Skeletal muscle satellite cell (primary cell): ENCODE measurements around the gene PTPRC.

Experiments
- H3K27me3 ChIP-seq: 2 replicates; pipeline ENCODE4 v1.7.0; 2013; ENCODE audit warnings: low read length; ENCODE audit not compliant: control insufficient read depth, insufficient read depth
- H3K36me3 ChIP-seq: 2 replicates; pipeline ENCODE4 v1.7.0; 2013; ENCODE audit warnings: mild to moderate bottlenecking, control low read depth, low read length; ENCODE audit not compliant: insufficient read depth
- H3K4me1 ChIP-seq: 2 replicates; pipeline ENCODE4 v1.7.0; 2013; ENCODE audit warnings: low read length; ENCODE audit not compliant: control insufficient read depth, insufficient read depth
- H3K4me2 ChIP-seq: 2 replicates; pipeline ENCODE4 v1.7.0; 2013; ENCODE audit warnings: mild to moderate bottlenecking, low read length
- H3K4me3 ChIP-seq: 2 replicates; pipeline ENCODE4 v1.7.0; 2013; ENCODE audit warnings: low read length
- H3K9ac ChIP-seq: 2 replicates; pipeline ENCODE4 v1.7.0; 2013; ENCODE audit warnings: mild to moderate bottlenecking, low read depth, low read length, moderate library complexity
- H3K9me3 ChIP-seq: replicated peaks from 2 replicates; pipeline ENCODE4 v1.7.0; 2013; ENCODE audit warnings: mild to moderate bottlenecking, control low read depth, low read length

The PTPRC gene

DNA sequence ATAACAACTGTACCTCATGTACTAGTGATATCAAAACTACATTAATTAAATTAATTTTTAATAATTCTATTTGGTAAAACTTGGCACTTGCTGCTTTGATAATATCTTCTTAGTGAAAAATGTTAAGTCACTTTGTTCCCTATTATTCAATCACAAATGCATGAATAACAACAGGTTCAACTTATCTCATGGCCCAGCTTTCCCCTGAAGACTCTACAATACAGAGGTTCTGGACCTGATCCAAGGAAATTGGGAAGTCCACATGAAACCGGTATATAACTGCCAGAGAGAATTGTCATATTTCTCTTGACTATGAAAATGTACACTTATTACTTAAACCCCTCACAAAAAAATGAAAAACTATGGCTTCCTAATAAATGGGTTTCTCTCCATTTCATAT lies 33.9 kb upstream of the PTPRC start:
- Histone ChIP-seq H3K36me3 (no peaks in the 10 kb centered on the region), H3K4me3 (no peak overlapping the region), H3K4me2 (no peak overlapping the region), H3K9ac (no peak overlapping the region), H3K9me3 (no peaks in the 10 kb centered on the region), H3K27me3 (no peaks in the 10 kb centered on the region), H3K4me1 (no peaks in the 10 kb centered on the region)

DNA sequence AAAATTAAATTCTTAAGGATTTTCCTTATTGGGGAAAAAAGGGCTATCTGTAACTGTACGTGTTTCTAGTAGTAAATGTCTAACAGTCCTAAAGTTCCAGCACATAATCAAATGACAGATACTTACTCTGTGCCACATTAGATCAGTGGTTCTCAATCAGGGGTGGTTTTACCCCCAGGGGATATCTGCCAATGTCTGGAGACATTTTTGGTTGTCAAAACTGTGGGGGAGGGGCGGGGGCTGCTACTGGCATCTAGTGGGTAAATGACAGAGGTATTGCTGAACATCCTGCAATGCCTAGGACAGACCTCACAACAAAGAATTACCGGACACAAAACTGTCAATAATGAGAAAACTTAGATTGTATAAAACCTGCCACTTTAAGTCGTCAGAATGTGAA lies 33.4 kb upstream of the PTPRC start:
- Histone ChIP-seq H3K9ac (no peak overlapping the region), H3K4me2 (no peak overlapping the region), H3K9me3 (no peaks in the 10 kb centered on the region), H3K36me3 (no peaks in the 10 kb centered on the region), H3K4me1 (no peaks in the 10 kb centered on the region), H3K27me3 (no peaks in the 10 kb centered on the region), H3K4me3 (no peak overlapping the region)

DNA sequence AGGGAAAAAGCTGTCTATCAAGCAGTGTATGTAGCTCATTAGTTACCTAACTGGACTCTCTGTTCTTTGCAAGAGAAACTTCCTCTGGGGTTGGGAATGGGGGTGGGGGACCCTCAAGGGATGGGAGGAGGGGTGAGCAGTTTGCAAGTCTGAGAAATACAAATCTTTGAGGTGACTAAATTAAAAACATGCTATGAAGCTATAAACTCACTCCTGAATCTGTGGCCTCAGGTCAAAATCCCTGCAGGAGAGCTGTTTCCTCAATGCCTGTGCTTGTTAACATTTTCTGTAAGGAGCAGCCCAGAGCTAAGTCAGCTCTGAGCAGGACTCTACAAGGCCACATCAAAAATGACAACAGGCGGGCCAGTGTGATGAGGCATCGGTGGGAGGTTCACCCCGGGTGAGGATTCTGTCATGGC lies 32.8 kb upstream of the PTPRC start:
- H3K9me3 ChIP-seq, result no peaks in the 10 kb centered on the region
- no peak overlapping the region for H3K4me3 ChIP-seq
- H3K4me2 ChIP-seq, result no peak overlapping the region
- no peaks in the 10 kb centered on the region for H3K27me3 ChIP-seq
- no peak overlapping the region for H3K9ac ChIP-seq
- H3K4me1 ChIP-seq, result no peaks in the 10 kb centered on the region
- H3K36me3 ChIP-seq, result no peaks in the 10 kb centered on the region

DNA sequence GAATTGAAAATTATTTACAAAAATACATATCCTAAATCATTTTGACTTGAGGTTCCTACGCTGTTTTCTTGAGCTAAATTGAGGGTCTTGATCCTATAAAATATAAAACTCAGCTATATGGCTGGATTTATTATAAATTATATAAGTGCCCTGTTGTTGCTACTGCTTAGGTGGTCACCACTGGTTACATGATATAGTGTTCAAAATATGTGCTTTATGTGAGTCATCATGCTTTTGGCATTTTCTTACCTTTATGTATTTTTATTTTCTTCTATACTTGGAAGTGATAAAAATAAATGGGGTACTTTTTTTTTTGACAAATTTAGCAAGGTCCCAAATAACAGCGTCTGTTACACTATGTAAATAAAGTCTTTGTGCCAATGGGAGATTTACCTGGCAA lies 31.1 kb upstream of the PTPRC start:
- no peaks in the 10 kb centered on the region for H3K9me3 ChIP-seq
- H3K4me2 ChIP-seq, result no peak overlapping the region
- no peaks in the 10 kb centered on the region for H3K4me1 ChIP-seq
- H3K27me3 ChIP-seq, result no peaks in the 10 kb centered on the region
- H3K36me3 ChIP-seq, result no peaks in the 10 kb centered on the region
- H3K9ac ChIP-seq, result no peak overlapping the region
- H3K4me3 ChIP-seq, result no peak overlapping the region

DNA sequence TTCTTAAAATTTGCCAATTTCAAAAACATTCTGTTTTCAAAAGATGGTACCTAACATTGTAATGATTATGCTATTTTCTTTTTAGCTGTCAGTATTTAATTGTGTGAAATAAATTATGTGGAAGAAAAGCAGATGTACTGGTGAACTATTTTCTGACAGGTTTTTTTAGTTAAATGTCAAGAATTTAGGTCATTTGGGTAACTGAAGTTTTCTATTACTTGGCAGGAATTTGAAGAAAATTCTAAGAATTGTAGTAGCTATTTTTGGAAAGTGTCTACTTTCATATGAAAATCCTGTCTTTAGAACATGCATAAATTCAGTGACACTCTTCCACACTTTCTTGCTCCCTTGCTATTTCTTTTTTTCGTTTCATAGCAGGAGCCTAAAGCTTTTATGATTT lies 28.5 kb upstream of the PTPRC start:
- H3K4me3 ChIP-seq, result no peak overlapping the region

DNA sequence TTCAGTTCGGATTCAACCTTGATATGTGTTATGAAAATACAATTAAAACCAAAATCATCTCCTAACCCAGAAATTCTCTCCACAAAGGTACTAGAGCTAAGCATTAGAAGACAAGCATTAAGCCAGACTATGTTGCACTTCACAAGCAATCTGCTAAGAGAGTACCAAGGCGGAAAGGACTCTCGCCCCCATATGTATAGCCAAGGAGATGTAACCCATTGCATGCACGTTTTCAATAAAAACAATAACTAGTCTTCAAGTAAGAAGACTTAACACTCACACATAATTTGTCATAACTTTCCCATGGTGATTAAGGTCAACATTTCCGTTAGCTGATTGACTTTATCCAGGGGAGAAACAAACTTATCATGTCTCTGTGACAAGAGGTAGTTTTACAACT lies 27.6 kb upstream of the PTPRC start:
- H3K4me1 ChIP-seq, result no peaks in the 10 kb centered on the region
- H3K4me3 ChIP-seq, result no peak overlapping the region
- H3K9ac ChIP-seq, result no peak overlapping the region
- no peaks in the 10 kb centered on the region for H3K9me3 ChIP-seq
- H3K27me3 ChIP-seq, result no peaks in the 10 kb centered on the region
- H3K4me2 ChIP-seq, result no peak overlapping the region
- H3K36me3 ChIP-seq, result no peaks in the 10 kb centered on the region

More for the DNA sequence above, 28.5 kb upstream of the PTPRC start:
- no peaks in the 10 kb centered on the region for H3K9me3 ChIP-seq
- H3K4me1 ChIP-seq, result no peaks in the 10 kb centered on the region
- no peak overlapping the region for H3K9ac ChIP-seq
- H3K27me3 ChIP-seq, result no peaks in the 10 kb centered on the region
- H3K4me2 ChIP-seq, result no peak overlapping the region
- H3K36me3 ChIP-seq, result no peaks in the 10 kb centered on the region

DNA sequence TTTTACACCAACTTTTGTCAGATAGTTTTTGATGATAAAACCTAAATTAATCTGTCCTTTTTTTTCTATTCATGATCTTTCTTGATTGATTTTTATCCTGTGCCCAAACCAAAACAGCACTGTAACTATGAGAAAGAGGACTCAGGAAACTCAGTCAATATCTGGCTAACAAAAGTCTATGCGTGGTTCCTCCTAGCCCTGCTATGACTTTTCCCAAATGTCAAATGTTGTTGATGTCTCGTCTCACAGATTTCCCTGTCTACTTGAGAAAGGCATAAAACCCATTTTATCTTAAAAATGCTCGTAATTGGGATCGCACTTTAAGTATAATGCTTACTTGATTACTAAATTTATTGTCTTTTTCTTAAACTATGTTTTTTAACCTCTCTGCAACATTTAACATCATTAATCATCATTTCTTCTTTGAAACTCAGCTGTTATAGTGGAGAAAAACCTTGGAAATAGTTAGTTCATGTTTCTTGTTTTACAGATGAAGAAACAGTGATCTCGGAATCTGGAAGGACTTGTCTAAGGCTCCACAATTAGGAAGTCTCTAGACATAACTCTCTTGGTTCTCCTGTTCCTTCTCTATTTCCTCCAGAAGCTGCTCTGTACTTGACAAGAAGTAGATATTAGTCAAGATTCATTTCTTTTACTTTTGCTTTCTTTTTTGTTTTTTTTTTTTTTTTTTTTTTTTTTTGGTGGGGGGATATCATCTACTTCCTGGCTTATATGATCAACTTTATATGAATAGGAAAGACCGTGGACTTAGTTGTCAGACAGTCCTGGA lies 26.2 kb upstream of the PTPRC start:
- Histone ChIP-seq H3K4me2 (no peak overlapping the region), H3K36me3 (no peaks in the 10 kb centered on the region), H3K4me3 (no peak overlapping the region), H3K9me3 (no peaks in the 10 kb centered on the region), H3K9ac (no peak overlapping the region), H3K27me3 (no peaks in the 10 kb centered on the region), H3K4me1 (no peaks in the 10 kb centered on the region)

DNA sequence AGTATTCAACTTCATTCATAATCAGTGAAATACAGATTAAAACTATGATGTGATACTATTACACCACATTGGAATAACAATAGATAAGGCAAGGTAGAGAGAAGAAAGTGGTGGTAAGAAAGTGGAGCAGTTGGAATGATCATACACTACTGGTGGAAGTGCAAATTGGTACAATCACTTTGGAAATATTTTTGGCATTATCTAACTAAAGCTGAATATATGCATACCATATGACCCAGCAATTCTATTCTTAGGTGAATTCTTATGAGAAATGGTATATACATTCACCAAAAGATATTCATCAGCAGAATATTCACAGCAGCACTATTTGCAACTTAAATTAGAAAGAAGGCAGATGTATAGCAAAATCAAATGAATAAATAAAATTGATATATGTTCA lies 21.4 kb upstream of the PTPRC start:
- Histone ChIP-seq H3K36me3 (no peaks in the 10 kb centered on the region), H3K4me1 (no peaks in the 10 kb centered on the region), H3K4me2 (no peak overlapping the region), H3K9me3 (no peaks in the 10 kb centered on the region), H3K27me3 (no peaks in the 10 kb centered on the region), H3K4me3 (no peak overlapping the region), H3K9ac (no peak overlapping the region)

DNA sequence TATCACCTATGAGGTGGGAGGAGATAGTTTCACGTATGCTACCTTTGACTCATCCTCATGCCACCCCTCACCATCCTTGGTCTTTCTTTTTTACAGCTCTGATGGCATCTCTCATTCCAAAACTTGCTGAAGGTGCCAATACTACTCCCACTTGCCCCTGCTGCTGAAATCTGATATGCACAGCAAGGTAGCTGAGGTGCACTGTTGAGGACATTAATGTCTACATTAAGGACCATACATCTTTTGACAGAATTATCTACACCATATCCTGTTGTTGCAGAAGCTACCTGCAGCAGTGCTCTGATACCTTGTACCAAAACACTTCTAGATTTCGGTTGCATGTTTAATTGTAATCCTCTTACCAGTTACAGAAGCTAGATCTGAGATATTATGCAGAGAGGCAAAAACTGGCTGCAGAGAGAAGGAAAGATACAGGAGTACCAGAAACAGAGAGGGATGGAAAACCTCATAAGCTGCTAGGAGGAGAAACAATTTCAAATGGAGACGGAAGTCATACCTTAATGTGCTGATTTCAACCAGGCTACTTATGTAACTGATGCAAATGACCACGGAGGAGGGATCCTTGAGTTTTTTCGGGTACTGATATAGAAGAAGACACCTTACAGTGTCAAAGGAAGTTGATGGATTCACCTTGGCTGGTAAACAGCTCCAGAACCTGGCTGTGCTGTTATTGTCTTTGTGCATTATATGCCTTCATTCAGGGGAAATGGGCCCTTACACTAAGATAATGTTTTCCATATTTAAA lies 19.3 kb upstream of the PTPRC start:
- Histone ChIP-seq H3K36me3 (no peaks in the 10 kb centered on the region), H3K9me3 (no peaks in the 10 kb centered on the region), H3K4me3 (no peak overlapping the region), H3K9ac (no peak overlapping the region), H3K4me1 (peaks cover 14% of the 10 kb centered on the region), H3K4me2 (no peak overlapping the region), H3K27me3 (no peaks in the 10 kb centered on the region)

DNA sequence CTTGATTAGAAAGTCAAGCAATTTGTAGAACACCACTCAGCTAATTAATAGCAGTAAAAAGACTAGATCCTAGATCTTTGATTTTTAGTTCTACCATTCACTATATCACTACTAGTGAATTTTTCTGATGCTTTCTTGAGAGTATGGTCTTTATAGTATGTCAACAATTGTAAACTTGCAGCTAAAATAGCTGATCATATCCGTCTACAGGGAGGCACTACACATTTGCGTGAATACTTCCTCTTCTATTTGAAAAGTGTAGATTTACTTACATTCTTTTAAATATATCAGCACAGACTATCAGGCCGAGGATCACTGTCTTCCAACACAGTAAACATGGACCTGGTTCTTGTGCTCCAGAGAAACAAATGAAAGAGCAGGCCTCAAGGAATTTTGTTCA lies 18.6 kb upstream of the PTPRC start:
- Histone ChIP-seq H3K9me3 (no peaks in the 10 kb centered on the region), H3K4me1 (peaks cover 15% of the 10 kb centered on the region), H3K9ac (no peak overlapping the region), H3K4me2 (no peak overlapping the region), H3K27me3 (no peaks in the 10 kb centered on the region), H3K36me3 (no peaks in the 10 kb centered on the region), H3K4me3 (no peak overlapping the region)

DNA sequence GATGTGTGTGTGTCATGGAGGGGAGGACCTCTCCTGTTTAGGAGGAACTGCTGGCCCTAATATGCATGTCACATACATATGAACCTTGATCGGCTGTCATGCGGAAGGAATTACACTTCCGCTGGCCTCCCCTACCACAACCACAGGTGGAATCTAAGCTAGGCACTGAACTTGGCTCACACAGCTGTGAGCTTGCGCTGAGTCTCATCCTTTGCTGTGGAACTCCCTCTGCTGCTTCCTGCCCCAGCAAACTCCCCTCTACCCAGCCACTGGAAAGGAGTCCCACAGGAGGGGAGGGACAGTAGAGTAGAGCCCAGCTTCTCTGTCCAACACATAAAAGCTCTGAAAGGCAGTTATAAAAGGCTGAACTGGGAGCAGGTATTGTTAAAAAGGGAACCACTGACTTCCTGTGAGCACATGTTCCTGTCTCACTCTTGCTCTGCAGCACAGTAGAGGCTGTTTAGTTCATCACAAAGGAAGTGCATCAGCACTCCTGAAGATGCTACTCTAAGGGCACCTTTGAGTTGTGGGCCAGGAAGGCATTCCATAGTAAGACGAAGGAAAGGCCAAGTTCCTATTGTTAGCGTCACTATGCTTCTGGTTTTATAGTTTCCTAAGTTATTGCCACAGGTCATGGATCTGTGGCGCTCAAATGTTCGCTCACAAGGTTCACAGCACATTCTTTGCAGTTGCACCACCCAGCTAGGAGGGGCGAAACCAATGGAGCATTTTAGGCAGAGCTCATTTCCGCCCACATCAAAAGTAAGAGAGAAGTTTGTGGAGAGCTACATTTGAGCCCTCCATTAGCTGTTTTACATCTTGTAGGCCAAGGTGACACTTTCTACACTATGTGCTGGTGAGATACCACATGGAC lies 17.7 kb upstream of the PTPRC start:
- Histone ChIP-seq H3K27me3 (no peaks in the 10 kb centered on the region), H3K36me3 (no peaks in the 10 kb centered on the region), H3K4me2 (no peak overlapping the region), H3K4me1 (peaks cover 15% of the 10 kb centered on the region), H3K9me3 (no peaks in the 10 kb centered on the region), H3K4me3 (no peak overlapping the region), H3K9ac (no peak overlapping the region)
